Measurements from ENCODE around the gene ZNF350. TPM values are rescaled to one million over a fixed set of nuclear protein-coding genes. Genes with fewer than 3 reads are reported as not detected.
"Not testable (repeated sequence)": the region's sequence is repeated elsewhere in the genome, so short reads cannot be mapped to it uniquely, and the experiment has no call there.

ZNF350 gene
- total RNA-seq, 4 donors from 2014 or later, result 7.2 to 16.7 (median 9.9) TPM

DNA sequence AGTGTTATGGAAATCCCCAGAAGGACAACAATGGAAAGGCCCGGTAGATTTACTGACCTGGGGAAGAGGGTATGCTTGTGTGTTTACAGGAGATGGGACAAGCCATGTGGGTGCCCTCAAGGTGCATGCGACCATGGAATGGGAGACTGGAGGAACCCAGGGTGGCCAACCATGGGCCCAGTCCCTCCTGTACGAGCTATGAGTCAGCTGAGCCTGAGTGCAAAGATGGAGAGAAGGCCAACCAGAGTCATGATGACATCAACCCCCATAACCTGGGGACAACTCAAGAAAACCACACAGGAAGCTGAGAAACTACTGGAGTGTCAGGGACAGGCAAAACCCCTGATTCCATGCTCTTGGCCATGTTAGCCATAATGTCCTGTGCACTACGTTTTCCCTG is 7.8 kb downstream of the ZNF350 start:
- no peak for DNase-seq (ENCODE audit: low spot score in 2 of 2)
- H3K9me3 ChIP-seq, result peaks cover 0 to 100% (median 45%) of the 10 kb centered on the region in 4 donors
- no peak overlapping the region for H3K27ac ChIP-seq
- peaks cover 3 to 100% (median 12%) of the 10 kb centered on the region in 3 donors for H3K36me3 ChIP-seq
- no peak for TF ChIP-seq POLR2A (IDR thresholded peaks at IDR 0.05)
- TF ChIP-seq, protein P1, sequence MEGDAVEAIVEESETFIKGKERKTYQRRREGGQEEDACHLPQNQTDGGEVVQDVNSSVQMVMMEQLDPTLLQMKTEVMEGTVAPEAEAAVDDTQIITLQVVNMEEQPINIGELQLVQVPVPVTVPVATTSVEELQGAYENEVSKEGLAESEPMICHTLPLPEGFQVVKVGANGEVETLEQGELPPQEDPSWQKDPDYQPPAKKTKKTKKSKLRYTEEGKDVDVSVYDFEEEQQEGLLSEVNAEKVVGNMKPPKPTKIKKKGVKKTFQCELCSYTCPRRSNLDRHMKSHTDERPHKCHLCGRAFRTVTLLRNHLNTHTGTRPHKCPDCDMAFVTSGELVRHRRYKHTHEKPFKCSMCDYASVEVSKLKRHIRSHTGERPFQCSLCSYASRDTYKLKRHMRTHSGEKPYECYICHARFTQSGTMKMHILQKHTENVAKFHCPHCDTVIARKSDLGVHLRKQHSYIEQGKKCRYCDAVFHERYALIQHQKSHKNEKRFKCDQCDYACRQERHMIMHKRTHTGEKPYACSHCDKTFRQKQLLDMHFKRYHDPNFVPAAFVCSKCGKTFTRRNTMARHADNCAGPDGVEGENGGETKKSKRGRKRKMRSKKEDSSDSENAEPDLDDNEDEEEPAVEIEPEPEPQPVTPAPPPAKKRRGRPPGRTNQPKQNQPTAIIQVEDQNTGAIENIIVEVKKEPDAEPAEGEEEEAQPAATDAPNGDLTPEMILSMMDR (IDR thresholded peaks at IDR 0.05), result no peak
- no peak for TF ChIP-seq EP300 (IDR thresholded peaks at IDR 0.05)
- 94 to 99% methylated on average over 4 of the region's 4 CpGs for WGBS, 2 donors
- H3K27me3 ChIP-seq, result no peaks in the 10 kb centered on the region
- H3K4me1 ChIP-seq, result no peaks in the 10 kb centered on the region
- H3K4me3 ChIP-seq, result no peak overlapping the region

DNA sequence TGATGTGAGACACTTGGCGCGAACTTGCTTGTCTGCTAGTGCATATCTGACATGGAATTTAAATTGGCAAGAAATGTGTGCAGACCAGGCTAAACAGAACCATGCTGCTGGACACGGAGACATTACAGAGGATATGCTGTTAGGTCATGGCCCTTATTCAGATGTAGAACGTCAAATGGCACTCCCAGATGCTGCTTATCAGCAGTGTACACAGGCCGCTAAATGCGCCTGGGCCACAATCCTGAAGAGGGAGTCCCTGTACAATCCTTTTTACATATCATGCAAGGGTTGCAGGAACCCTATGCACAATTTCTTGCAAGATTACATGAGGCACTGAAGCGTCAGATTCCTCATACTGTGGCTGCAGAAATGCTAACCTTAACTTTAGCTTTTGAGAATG is 9.3 kb downstream of the ZNF350 start:
- WGBS, 2 donors, result 82 to 95% methylated on average over 7 of the region's 7 CpGs
- H3K27me3 ChIP-seq, result no peaks in the 10 kb centered on the region
- peaks cover 10 to 100% (median 27%) of the 10 kb centered on the region in 3 donors for H3K36me3 ChIP-seq
- no peak for TF ChIP-seq EP300 (IDR thresholded peaks at IDR 0.05)
- TF ChIP-seq, protein P1 (IDR thresholded peaks at IDR 0.05), result no peak
- no peak for TF ChIP-seq POLR2A (IDR thresholded peaks at IDR 0.05)
- H3K4me1 ChIP-seq, result no peaks in the 10 kb centered on the region
- peaks cover 6 to 100% (median 53%) of the 10 kb centered on the region in 4 donors for H3K9me3 ChIP-seq
- no peak overlapping the region for H3K4me3 ChIP-seq
- no peak overlapping the region for H3K27ac ChIP-seq
- no peak for DNase-seq (ENCODE audit: low spot score in 2 of 2)

DNA sequence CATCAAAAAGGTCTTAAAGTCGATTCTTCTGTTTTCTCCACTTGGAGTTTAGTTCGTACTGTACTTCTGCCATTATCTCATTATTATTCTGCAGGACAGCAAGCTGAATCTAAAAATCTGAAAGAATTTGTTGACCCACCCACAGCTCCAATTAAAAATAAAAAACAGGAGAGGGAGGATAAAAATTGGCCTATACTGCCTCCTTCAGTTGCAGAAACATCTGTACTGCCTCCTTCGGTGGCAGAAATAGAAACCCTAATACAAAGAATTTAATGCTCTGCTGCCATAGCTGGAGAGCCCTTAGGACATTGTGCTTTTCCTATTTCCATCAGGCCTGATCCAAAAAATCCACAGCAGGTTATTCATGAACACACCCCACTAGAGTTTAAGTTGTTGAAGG is 9.8 kb downstream of the ZNF350 start:
- Histone ChIP-seq H3K36me3 (peaks cover 10 to 100% (median 32%) of the 10 kb centered on the region in 3 donors), H3K9me3 (peaks cover 6 to 100% (median 54%) of the 10 kb centered on the region in 4 donors), H3K27me3 (no peaks in the 10 kb centered on the region), H3K27ac (no peak overlapping the region), H3K4me1 (no peaks in the 10 kb centered on the region), H3K4me3 (no peak overlapping the region)
- TF ChIP-seq, protein P1 (IDR thresholded peaks at IDR 0.05), result no peak
- TF ChIP-seq EP300 (IDR thresholded peaks at IDR 0.05) (no peak), POLR2A (IDR thresholded peaks at IDR 0.05) (no peak)
- DNase-seq (ENCODE audit: low spot score in 2 of 2), result no peak
- 89 to 94% methylated on average over 3 of the region's 3 CpGs for WGBS, 2 donors

DNA sequence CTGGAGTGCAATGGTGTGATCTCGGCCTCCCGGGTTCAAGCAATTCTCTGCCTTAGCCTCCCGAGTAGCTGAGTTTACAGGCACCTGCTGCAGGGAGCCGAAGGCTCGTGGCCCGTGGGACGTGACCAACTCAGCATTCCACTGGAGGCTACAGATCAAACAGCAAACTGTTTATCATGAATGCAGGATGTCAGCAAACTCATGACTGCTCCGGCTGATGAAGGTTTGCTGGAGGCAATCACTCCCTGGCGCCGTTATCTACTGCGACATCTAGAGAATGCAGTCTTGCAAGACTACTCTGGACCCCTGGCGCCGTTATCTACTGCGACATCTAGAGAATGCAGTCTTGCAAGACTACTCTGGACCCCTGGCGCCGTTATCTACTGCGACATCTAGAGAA is 10.9 kb downstream of the ZNF350 start:
- WGBS, 2 donors, result 94 to 97% methylated on average over 17 of the region's 17 CpGs
- peaks cover 11 to 100% (median 43%) of the 10 kb centered on the region in 3 donors for H3K36me3 ChIP-seq

DNA sequence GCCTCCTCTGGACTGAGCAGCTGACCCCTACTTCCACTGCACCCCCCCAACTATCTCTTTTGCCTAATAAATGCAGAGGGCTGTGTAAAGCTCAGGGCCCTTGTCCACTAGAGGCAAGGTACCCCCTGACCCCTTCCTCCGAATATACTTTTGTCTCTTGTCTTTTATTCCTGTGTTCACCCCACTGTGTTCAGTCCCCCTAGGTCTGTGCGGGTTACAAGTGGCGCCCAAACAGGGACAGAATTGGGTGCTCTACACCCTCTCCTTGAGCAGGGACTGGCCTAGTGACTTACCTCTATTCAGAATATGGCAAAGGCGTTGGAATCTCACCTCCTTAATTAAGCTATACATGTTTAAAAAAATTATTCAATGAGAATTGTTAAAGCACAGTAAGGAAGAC is 15.0 kb downstream of the ZNF350 start:
- H3K36me3 ChIP-seq, result peaks cover 30 to 100% (median 78%) of the 10 kb centered on the region in 3 donors

More for the DNA sequence above, 10.9 kb downstream of the ZNF350 start:
- not testable (repeated sequence) for H3K27me3 ChIP-seq; H3K4me1 ChIP-seq; H3K4me3 ChIP-seq; H3K27ac ChIP-seq; DNase-seq (ENCODE audit: low spot score in 2 of 2)
- peaks cover 10 to 100% (median 59%) of the 10 kb centered on the region in 4 donors for H3K9me3 ChIP-seq

More for the DNA sequence above, 15.0 kb downstream of the ZNF350 start:
- Histone ChIP-seq H3K27ac (no peak overlapping the region), H3K4me1 (no peaks in the 10 kb centered on the region), H3K4me3 (no peak overlapping the region), H3K27me3 (no peaks in the 10 kb centered on the region), H3K9me3 (peaks cover 20 to 100% (median 71%) of the 10 kb centered on the region in 4 donors)
- WGBS, 2 donors, result 94 to 96% methylated on average over 4 of the region's 4 CpGs
- no peak for DNase-seq (ENCODE audit: low spot score in 2 of 2)
- TF ChIP-seq EP300 (IDR thresholded peaks at IDR 0.05) (no peak), POLR2A (IDR thresholded peaks at IDR 0.05) (no peak)
- TF ChIP-seq, protein P1 (IDR thresholded peaks at IDR 0.05), result no peak
